ENCODE results near the gene PTGR3.
"Not testable (repeated sequence)": the region's sequence is repeated elsewhere in the genome, so short reads cannot be mapped to it uniquely, and the experiment has no call there.

The PTGR3 gene

DNA sequence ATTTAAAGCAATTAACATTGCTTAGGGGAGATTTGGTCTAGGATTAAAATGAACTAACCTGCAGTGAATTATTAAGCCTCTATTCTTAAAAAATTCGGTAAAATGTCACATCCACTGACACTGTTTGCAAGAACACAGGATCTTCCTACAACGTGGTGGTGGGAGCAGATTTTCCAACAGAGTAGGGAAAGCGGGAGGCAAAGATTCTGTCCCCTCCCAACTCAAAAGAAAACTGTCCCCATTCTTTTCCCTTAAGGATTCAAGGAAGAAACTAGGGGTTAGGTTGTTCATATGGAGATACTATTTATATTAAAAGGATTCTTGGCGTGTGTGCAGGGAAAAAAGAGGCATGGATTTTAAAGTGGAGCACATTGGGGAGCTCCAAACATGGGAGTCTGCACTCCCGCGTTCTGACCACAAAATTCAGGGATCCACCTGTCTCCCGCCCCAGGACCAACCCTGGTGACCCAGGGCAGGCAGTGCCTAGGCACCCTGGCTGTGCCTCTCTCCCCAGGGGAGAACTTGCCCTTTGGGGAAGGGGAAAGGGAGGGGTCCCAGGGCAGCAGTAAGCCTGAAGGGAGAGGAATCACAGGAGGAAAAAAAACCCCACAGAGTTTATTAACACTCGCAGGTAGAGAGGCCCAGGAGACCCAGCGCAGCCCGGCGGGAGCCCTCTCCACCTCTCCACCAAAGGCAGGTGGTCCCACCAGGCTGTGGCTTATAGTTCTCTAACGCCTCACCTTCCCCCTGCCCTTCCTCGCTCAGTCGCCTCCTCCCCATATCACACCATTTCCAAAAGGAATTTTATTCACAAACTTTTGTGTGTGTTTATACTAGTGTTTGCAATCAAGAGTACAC, 2.3 kb downstream of the PTGR3 start:
- no peak overlapping the region for H3K4me3 ChIP-seq (ENCODE audit: low read length)
- no peak for DNase-seq (ENCODE audit: low read depth, low spot score)

GRCh38 chr18:75205514-75206132, 3.3 kb downstream of the PTGR3 start:
- DNase-seq (ENCODE audit: low read depth, low spot score): no peak
- H3K4me3 ChIP-seq (ENCODE audit: low read length): no peak overlapping the region

GRCh38 chr18:75204732-75205513, 4.0 kb downstream of the PTGR3 start:
- H3K4me3 ChIP-seq (ENCODE audit: low read length): no peak overlapping the region
- no peak for DNase-seq (ENCODE audit: low read depth, low spot score)

- DNase-seq (ENCODE audit: low read depth, low spot score): no peak
- no peak overlapping the region for H3K4me3 ChIP-seq (ENCODE audit: low read length)
Observed at GRCh38 chr18:75204269-75204731, 4.6 kb downstream of the PTGR3 start.

- H3K4me3 ChIP-seq (ENCODE audit: low read length): no peak overlapping the region
- no peak for DNase-seq (ENCODE audit: low read depth, low spot score)
Observed at GRCh38 chr18:75203416-75204268, 5.3 kb downstream of the PTGR3 start.

- DNase-seq (ENCODE audit: low read depth, low spot score): no peak
- H3K4me3 ChIP-seq (ENCODE audit: low read length): no peak overlapping the region
Observed at GRCh38 chr18:75202696-75203365, 6.1 kb downstream of the PTGR3 start.

- H3K4me3 ChIP-seq (ENCODE audit: low read length): no peak overlapping the region
- DNase-seq (ENCODE audit: low read depth, low spot score): no peak
Observed at GRCh38 chr18:75201282-75202270, 7.4 kb downstream of the PTGR3 start.

DNA sequence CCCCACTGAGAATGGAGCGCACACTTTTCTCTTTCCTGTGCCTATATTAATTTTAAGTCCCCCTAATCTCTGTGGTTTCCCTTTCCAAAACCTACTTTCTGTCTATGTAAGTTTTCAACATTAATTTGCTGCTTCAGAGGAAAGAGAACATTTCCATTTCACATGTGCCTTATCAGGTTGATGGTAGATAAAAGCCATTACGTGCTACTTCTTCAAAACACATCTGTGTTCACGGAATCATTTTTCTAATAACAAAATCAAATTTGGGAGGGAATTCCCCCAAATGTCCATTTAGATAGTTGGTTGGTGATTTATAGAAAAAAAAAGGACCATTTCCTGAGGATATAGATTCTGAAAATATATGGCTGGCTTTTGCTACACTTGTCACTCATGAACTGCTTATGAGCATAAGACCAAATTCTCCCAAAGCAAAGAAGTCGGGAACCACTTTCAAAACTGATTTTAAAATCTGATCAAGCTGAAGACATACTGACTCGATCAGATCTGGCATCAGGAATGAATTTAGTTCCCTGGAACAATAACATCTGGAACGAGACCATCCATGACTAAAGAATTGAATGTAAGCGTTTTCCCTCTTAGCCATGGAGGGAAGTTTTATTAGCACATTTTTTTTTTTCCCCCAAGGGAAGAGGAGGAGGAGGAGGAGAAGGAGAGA, 8.2 kb downstream of the PTGR3 start:
- H3K4me3 ChIP-seq (ENCODE audit: low read length): no peak overlapping the region
- no peak for DNase-seq (ENCODE audit: low read depth, low spot score)

DNA sequence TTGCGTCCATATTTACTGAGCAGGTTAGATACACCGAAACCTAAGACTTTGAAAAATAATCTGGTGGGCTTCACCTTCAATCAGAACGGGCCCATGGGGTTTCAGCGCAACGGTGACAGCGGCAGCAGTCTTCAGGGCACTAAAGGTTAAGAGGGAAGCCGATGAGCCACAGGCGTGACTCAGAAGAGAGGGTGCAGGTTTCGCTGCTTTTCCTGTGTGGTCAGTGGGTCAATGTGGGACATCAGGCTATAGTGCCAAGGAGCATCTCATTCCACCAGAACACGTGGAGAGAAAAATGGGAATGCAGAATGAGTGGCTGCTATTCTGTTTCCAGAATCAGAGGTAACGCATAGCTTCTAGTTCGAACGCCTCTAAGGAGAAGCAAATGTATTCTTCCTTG, 8.9 kb downstream of the PTGR3 start:
- no peak for DNase-seq (ENCODE audit: low read depth, low spot score)
- no peak overlapping the region for H3K4me3 ChIP-seq (ENCODE audit: low read length)

GRCh38 chr18:75199327-75199726, 9.6 kb downstream of the PTGR3 start:
- H3K4me3 ChIP-seq (ENCODE audit: low read length): no peak overlapping the region
- DNase-seq (ENCODE audit: low read depth, low spot score): no peak

DNA sequence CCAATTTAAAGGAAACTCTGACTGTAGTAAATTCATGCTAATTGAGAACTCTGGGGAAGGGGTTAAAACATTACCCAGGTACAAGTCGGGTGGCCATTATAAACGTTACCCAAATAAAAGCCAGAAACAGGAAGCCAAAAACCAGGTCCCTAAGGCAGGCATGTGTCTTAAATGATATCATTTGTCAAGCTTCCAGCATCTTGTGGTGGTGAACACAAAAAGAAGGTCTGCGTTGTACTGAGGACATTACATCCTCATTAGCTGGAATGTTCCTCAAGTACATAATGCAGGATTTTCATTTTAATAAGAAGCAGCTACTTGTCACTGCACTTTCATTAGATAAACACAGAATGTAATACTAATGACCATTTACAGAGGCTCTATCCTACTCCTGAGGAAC, 10.9 kb downstream of the PTGR3 start:
- no peak overlapping the region for H3K4me3 ChIP-seq (ENCODE audit: low read length)
- DNase-seq (ENCODE audit: low read depth, low spot score): no peak

DNA sequence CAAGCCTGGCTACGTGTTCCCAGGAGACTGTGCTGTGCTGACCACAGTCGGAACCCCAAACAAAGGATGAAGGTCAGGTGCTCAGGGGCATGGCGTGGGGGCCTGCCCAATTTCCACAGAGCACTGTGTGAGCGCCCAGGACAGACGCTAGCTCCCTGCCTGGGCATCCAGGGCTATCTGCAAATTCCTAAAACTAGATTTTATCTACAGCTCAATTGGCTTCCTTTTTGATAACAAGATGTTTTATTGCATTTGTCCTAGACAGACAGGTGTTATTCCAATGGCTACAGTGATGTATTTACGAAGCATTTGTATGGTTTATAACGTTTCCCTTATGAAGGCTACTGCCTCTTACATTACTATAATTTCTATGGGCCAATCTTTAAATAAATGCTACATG, 16.0 kb downstream of the PTGR3 start:
- H3K4me3 ChIP-seq (ENCODE audit: low read length): no peak overlapping the region
- no peak for DNase-seq (ENCODE audit: low read depth, low spot score)

DNA sequence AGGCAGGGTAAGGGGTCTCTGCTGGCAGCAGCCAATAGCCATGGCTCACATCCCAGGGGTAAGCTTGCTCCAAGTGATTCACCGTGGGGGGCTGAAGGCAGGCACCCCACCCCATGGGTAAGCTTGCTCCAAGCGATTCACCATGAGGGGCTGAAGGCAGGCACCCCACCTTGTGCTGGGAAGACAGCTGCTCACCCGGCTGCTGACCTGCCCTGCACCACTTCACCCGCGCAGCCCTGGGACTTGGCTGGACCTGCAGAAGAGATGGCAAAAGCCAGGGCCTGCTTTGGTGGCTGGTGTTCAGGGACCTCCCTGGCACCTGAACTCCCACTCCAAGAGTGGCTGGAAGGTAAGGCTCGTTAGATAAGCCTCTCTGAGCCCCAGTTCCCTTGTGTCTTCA, 19.2 kb downstream of the PTGR3 start:
- DNase-seq (ENCODE audit: low read depth, low spot score): no peak
- H3K4me3 ChIP-seq (ENCODE audit: low read length): no peak overlapping the region

DNA sequence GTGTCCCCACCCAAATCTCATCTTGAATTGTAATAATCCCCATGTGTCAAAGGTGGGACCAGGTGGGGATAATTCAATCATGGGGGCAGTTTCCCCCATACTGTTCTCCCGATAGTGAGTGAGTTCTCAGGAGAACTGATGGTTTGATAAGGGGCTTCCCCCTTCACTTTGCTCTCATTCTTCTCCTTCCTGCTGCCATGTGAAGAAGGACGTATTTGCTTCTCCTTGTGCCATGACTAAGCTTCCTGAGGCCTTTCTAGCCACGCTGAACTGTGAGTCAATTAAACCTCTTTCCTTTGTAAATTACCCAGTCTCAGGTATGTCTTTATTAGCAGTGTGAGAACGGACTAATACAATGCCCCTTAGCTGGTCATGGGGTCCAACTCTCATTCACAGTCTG, 21.2 kb downstream of the PTGR3 start:
- H3K4me3 ChIP-seq (ENCODE audit: low read length); DNase-seq (ENCODE audit: low read depth, low spot score): not testable (repeated sequence)

- no peak for DNase-seq (ENCODE audit: low read depth, low spot score)
- no peak overlapping the region for H3K4me3 ChIP-seq (ENCODE audit: low read length)
Observed at GRCh38 chr18:75185460-75185859, 23.5 kb downstream of the PTGR3 start.

DNA sequence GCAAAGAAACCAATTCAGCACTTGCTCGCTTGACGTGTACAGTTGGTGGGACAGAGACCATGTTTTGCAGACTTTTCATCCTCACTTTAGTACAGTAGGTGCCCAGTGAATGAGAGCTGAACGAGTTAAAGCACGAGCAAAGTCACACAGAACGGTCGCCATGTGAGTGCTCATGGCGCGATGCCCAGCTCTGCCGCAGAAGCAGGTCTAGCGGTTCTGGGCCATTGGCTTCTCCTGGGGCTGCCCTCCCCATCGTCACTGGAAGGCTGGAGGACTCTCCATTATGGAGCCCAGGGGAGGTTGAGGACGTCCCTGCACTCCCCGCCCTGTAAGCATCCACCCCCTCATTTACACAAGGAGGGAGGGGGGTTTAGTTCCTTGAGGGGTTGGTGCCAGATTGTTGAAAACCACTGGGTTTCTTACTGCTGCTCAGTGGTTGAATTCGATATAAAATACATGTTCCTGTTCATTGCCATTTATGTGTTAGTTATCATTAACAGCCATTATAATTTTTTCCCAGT, 24.9 kb downstream of the PTGR3 start:
- no peak for DNase-seq (ENCODE audit: low read depth, low spot score)
- no peak overlapping the region for H3K4me3 ChIP-seq (ENCODE audit: low read length)

- DNase-seq (ENCODE audit: low read depth, low spot score): no peak
- no peak overlapping the region for H3K4me3 ChIP-seq (ENCODE audit: low read length)
Observed at GRCh38 chr18:75183524-75183923, 25.4 kb downstream of the PTGR3 start.

Data from Jurkat, Clone E6-1 (cell line).